Loucy (cell line): Measurements from ENCODE around the gene ETNK1.

ENCODE experiments used
- H2AFZ ChIP-seq: fragments of 200-600 bp; sonication (generic); 2 replicates; pipeline ENCODE4 v1.6.0; 2016; ENCODE audit warnings: antibody characterized with exemption, mild to moderate bottlenecking, low read length, moderate library complexity
- H3F3A ChIP-seq: fragments of 200-600 bp; 2 replicates; pipeline ENCODE4 v1.6.0; 2016; ENCODE audit warnings: antibody characterized with exemption, low read depth, mild to moderate bottlenecking
- H3K27me3 ChIP-seq: fragments of 200-600 bp; sonication (generic); 2 replicates; pipeline ENCODE4 v1.6.1; 2014; ENCODE audit warnings: low read length, mild to moderate bottlenecking; ENCODE audit not compliant: insufficient read depth, poor library complexity, severe bottlenecking
- H3K36me3 ChIP-seq: fragments of 200-600 bp; sonication (generic); 2 replicates; pipeline ENCODE4 v1.6.1; 2016; ENCODE audit warnings: low read length; ENCODE audit not compliant: insufficient read depth
- H3K4me1 ChIP-seq: fragments of 200-600 bp; sonication (generic); 2 replicates; pipeline ENCODE4 v1.5.1; 2014; ENCODE audit warnings: low read length, mild to moderate bottlenecking; ENCODE audit not compliant: insufficient read depth, poor library complexity, severe bottlenecking
- H3K4me2 ChIP-seq: fragments of 200-600 bp; sonication (generic); 2 replicates; pipeline ENCODE4 v1.6.0; 2014; ENCODE audit warnings: antibody characterized with exemption, low read length, low read depth, mild to moderate bottlenecking; ENCODE audit not compliant: poor library complexity, severe bottlenecking
- H3K4me3 ChIP-seq: fragments of 200-600 bp; sonication (generic); 2 replicates; pipeline ENCODE4 v1.5.1; 2014; ENCODE audit warnings: low read length, mild to moderate bottlenecking, mixed read lengths; ENCODE audit not compliant: poor library complexity, severe bottlenecking
- H3K79me2 ChIP-seq: fragments of 200-600 bp; sonication (generic); 2 replicates; pipeline ENCODE4 v1.6.1; 2014; ENCODE audit warnings: low read length; ENCODE audit not compliant: insufficient read depth
- H3K9ac ChIP-seq: fragments of 200-600 bp; sonication (generic); 2 replicates; pipeline ENCODE4 v1.6.0; 2014; ENCODE audit warnings: mild to moderate bottlenecking, low read depth, low read length, moderate library complexity; ENCODE audit not compliant: poor library complexity, severe bottlenecking
- H3K9me2 ChIP-seq: fragments of 200-600 bp; sonication (generic); replicated peaks from 2 replicates; pipeline ENCODE4 v1.6.1; 2016; ENCODE audit warnings: low read depth, low read length, mixed read lengths
- H3K9me3 ChIP-seq: fragments of 200-600 bp; sonication (generic); 2 replicates; pipeline ENCODE4 v1.6.1; 2014; ENCODE audit warnings: mild to moderate bottlenecking, antibody characterized with exemption, low read length, low read depth; ENCODE audit not compliant: insufficient read depth
- H4K20me1 ChIP-seq: fragments of 200-600 bp; sonication (generic); 2 replicates; pipeline ENCODE4 v1.6.0; 2014; ENCODE audit warnings: antibody characterized with exemption, low read length, mild to moderate bottlenecking; ENCODE audit not compliant: insufficient read depth, poor library complexity, severe bottlenecking
- EZH2phosphoT487 ChIP-seq: fragments of 200-600 bp; IDR thresholded peaks from 2 replicates; pipeline ENCODE4 v1.6.1; 2018; ENCODE audit warnings: antibody characterized with exemption, mild to moderate bottlenecking, moderate library complexity, borderline replicate concordance
- TF ChIP-seq, protein P1 (sequence below): fragments of 200-600 bp; sonication (generic); conservative IDR thresholded peaks from 2 replicates; pipeline ENCODE4 v1.5.1; 2014; ENCODE audit warnings: mild to moderate bottlenecking, antibody characterized with exemption, low read length

Gene ETNK1

DNA sequence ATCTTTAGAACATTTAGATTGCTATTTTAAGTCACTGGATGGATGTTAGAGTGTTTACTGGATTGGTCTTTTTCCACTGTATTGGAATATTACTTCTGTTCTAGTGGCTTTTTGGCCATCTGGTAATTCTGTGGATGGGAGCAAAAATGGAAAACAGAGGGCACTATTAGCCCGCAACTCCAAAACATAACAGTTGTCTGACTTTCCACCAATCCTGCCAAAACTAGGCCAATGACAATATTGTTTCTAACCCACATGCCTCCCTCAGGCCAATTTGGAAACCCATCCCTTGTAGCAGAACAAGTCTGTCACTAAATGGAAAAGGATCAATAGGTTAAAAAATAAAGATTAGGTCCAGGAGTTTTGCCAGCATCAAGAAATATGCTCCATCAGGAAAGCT lies 97.8 kb downstream of the ETNK1 start:
- H3K9ac ChIP-seq = no peak overlapping the region
- H3K36me3 ChIP-seq = no peaks in the 10 kb centered on the region
- no peak overlapping the region for H3K4me3 ChIP-seq
- H3K4me2 ChIP-seq = no peak overlapping the region
- TF ChIP-seq, protein P1, sequence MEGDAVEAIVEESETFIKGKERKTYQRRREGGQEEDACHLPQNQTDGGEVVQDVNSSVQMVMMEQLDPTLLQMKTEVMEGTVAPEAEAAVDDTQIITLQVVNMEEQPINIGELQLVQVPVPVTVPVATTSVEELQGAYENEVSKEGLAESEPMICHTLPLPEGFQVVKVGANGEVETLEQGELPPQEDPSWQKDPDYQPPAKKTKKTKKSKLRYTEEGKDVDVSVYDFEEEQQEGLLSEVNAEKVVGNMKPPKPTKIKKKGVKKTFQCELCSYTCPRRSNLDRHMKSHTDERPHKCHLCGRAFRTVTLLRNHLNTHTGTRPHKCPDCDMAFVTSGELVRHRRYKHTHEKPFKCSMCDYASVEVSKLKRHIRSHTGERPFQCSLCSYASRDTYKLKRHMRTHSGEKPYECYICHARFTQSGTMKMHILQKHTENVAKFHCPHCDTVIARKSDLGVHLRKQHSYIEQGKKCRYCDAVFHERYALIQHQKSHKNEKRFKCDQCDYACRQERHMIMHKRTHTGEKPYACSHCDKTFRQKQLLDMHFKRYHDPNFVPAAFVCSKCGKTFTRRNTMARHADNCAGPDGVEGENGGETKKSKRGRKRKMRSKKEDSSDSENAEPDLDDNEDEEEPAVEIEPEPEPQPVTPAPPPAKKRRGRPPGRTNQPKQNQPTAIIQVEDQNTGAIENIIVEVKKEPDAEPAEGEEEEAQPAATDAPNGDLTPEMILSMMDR = no peak
- no peak for TF ChIP-seq EZH2phosphoT487
- H4K20me1 ChIP-seq = no peaks in the 10 kb centered on the region
- no peaks in the 10 kb centered on the region for H3K79me2 ChIP-seq
- H3F3A ChIP-seq = no peaks in the 10 kb centered on the region
- no peaks in the 10 kb centered on the region for H3K27me3 ChIP-seq
- H3K9me3 ChIP-seq = no peaks in the 10 kb centered on the region
- H3K9me2 ChIP-seq = no peaks in the 10 kb centered on the region
- no peak overlapping the region for H2AFZ ChIP-seq
- no peaks in the 10 kb centered on the region for H3K4me1 ChIP-seq

DNA sequence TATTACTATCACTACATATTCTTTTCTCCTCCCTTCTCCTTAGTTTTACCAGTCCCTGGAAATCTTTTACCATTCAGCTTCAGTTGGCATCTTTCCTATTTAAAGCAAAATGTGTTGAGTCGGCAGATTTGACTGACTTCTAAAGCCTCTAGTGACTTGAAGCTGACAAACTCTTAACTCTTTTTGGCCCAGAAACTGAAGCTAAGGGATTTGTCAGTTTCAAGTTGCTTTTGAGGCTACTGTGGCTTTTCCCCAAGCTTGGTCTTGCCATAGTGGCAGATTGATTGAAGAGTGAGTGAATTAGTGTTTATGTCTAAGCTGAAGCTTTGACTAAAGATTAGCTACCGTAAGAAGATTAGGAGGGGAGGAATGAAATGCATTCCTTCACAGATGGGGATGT lies 104.0 kb downstream of the ETNK1 start:
- no peaks in the 10 kb centered on the region for H3K36me3 ChIP-seq
- no peaks in the 10 kb centered on the region for H3K79me2 ChIP-seq
- no peaks in the 10 kb centered on the region for H3K9me3 ChIP-seq
- H3K4me1 ChIP-seq = no peaks in the 10 kb centered on the region
- no peaks in the 10 kb centered on the region for H3F3A ChIP-seq
- H3K9ac ChIP-seq = no peak overlapping the region
- no peak overlapping the region for H3K4me2 ChIP-seq
- H2AFZ ChIP-seq = no peak overlapping the region
- no peaks in the 10 kb centered on the region for H4K20me1 ChIP-seq
- TF ChIP-seq, protein P1 = no peak
- no peak for TF ChIP-seq EZH2phosphoT487
- no peaks in the 10 kb centered on the region for H3K9me2 ChIP-seq
- H3K27me3 ChIP-seq = no peaks in the 10 kb centered on the region
- H3K4me3 ChIP-seq = no peak overlapping the region

DNA sequence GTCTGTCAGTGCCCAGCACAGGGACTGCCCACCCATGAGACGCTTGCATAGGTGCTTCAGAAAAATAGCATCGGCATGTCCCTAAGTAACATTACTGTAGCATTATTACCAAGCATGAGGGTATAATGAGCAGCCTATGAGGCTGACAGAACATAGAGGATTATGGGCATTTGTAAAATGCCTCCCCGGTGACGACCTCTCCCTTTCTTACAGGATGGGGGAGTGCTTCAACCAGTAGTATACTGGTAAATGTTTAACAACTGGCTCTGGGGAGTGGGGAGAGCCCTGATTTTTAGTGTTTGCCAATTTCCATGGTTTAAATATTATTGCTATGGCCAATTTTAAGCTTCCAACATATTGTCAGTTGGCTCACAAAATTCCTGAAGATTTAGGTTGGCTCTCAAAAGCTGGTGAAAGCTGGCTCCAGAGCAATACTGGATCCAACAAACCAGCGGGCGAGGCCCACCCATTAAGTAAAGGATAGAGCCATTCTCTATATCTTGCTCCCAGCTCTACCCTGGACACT lies 104.5 kb downstream of the ETNK1 start:
- H3K4me3 ChIP-seq = no peak overlapping the region

More for the DNA sequence above, 104.5 kb downstream of the ETNK1 start:
- H3K9me2 ChIP-seq = no peaks in the 10 kb centered on the region
- no peak overlapping the region for H3K4me2 ChIP-seq
- H4K20me1 ChIP-seq = no peaks in the 10 kb centered on the region
- H3K9me3 ChIP-seq = no peaks in the 10 kb centered on the region
- H2AFZ ChIP-seq = no peak overlapping the region
- no peak for TF ChIP-seq EZH2phosphoT487
- TF ChIP-seq, protein P1 = no peak
- H3K79me2 ChIP-seq = no peaks in the 10 kb centered on the region
- H3F3A ChIP-seq = no peaks in the 10 kb centered on the region
- H3K36me3 ChIP-seq = no peaks in the 10 kb centered on the region
- H3K27me3 ChIP-seq = no peaks in the 10 kb centered on the region
- H3K4me1 ChIP-seq = no peaks in the 10 kb centered on the region
- no peak overlapping the region for H3K9ac ChIP-seq
